Ishikawa (cell line): ENCODE results near the gene PLOD1.

ENCODE experiments used
- EGR1 ChIP-seq: IDR thresholded peaks from 2 replicates; pipeline ENCODE4 v1.6.1; 2012
- EP300 ChIP-seq: IDR thresholded peaks from 2 replicates; pipeline ENCODE4 v1.6.1; 2012; ENCODE audit warnings: borderline replicate concordance
- NFIC ChIP-seq: IDR thresholded peaks from 2 replicates; pipeline ENCODE4 v1.6.1; 2012
- TCF12 ChIP-seq: IDR thresholded peaks from 2 replicates; pipeline ENCODE4 v1.6.1; 2012; ENCODE audit warnings: low read depth
- TF ChIP-seq, protein P1 (sequence below): IDR thresholded peaks from 2 replicates; pipeline ENCODE4 v1.6.1; 2012; ENCODE audit warnings: low read depth, mild to moderate bottlenecking
- TF ChIP-seq, protein P2 (sequence below): IDR thresholded peaks from 2 replicates; pipeline ENCODE4 v1.6.1; 2012

DNA sequence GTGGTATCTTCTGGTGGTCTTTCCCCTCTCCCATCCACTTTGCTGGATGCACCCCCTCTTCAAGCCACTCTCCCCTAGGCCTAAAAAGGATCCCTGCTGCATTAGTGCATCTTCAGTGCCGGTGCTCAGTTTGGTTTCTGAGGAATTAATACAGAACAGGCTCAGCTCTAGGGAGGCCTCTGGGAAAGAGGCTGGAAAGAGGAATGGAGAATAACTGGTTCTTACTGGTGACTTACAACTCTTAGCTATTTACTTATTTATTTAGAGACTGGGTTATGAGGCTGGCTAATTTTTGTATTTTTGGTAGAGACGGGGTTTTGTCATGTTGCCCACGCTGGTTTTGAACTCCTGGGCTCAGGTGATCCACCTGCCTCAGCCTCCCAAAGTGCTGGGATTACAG, 64.7 kb downstream of the PLOD1 start:
- TF ChIP-seq NFIC: no peak
- TF ChIP-seq EP300: no peak
- TF ChIP-seq, protein P1, sequence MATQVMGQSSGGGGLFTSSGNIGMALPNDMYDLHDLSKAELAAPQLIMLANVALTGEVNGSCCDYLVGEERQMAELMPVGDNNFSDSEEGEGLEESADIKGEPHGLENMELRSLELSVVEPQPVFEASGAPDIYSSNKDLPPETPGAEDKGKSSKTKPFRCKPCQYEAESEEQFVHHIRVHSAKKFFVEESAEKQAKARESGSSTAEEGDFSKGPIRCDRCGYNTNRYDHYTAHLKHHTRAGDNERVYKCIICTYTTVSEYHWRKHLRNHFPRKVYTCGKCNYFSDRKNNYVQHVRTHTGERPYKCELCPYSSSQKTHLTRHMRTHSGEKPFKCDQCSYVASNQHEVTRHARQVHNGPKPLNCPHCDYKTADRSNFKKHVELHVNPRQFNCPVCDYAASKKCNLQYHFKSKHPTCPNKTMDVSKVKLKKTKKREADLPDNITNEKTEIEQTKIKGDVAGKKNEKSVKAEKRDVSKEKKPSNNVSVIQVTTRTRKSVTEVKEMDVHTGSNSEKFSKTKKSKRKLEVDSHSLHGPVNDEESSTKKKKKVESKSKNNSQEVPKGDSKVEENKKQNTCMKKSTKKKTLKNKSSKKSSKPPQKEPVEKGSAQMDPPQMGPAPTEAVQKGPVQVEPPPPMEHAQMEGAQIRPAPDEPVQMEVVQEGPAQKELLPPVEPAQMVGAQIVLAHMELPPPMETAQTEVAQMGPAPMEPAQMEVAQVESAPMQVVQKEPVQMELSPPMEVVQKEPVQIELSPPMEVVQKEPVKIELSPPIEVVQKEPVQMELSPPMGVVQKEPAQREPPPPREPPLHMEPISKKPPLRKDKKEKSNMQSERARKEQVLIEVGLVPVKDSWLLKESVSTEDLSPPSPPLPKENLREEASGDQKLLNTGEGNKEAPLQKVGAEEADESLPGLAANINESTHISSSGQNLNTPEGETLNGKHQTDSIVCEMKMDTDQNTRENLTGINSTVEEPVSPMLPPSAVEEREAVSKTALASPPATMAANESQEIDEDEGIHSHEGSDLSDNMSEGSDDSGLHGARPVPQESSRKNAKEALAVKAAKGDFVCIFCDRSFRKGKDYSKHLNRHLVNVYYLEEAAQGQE: no peak
- no peak for TF ChIP-seq EGR1
- TF ChIP-seq, protein P2, sequence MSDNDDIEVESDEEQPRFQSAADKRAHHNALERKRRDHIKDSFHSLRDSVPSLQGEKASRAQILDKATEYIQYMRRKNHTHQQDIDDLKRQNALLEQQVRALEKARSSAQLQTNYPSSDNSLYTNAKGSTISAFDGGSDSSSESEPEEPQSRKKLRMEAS: no peak
- TF ChIP-seq TCF12: no peak
